GM12878 (cell line): ENCODE measurements around the gene ZNF507.

ENCODE experiments used
- BACH1 ChIP-seq: fragments of 450-650 bp; IDR thresholded peaks from 2 replicates; pipeline ENCODE4 v1.6.1; 2017; ENCODE audit warnings: mild to moderate bottlenecking, borderline replicate concordance
- EZH2 ChIP-seq: IDR thresholded peaks from 2 replicates; pipeline ENCODE4 v1.6.1; 2012; ENCODE audit warnings: low read depth, mild to moderate bottlenecking, control low read depth, inconsistent platforms, low read length, borderline replicate concordance; ENCODE audit not compliant: control insufficient read depth
- HCFC1 ChIP-seq: fragments of 150-350 bp; IDR thresholded peaks from 2 replicates; pipeline ENCODE4 v1.6.1; 2014; ENCODE audit warnings: low read length
- HDAC2 ChIP-seq: fragments of 200-600 bp; sonication (generic); IDR thresholded peaks from 2 replicates; pipeline ENCODE4 v1.6.1; 2017
- IKZF2 ChIP-seq, 2 experiments: fragments of 450-650 bp; IDR thresholded peaks; 2 replicates each; pipeline ENCODE4 v1.6.1; 2017; ENCODE audit warnings: mild to moderate bottlenecking in 2 of 2, moderate library complexity in 2 of 2
- POLR2AphosphoS5 ChIP-seq: IDR thresholded peaks from 2 replicates; pipeline ENCODE4 v1.6.1; 2011; ENCODE audit warnings: mild to moderate bottlenecking, low read length, inconsistent platforms
- RAD21 ChIP-seq: IDR thresholded peaks from 2 replicates; pipeline ENCODE4 v1.6.1; 2011; ENCODE audit warnings: mild to moderate bottlenecking, low read depth, low read length, moderate library complexity; ENCODE audit not compliant: insufficient read depth
- SMARCA5 ChIP-seq: fragments of 450-650 bp; IDR thresholded peaks from 2 replicates; pipeline ENCODE4 v1.6.1; 2017; ENCODE audit warnings: mild to moderate bottlenecking
- SMC3 ChIP-seq: IDR thresholded peaks from 2 replicates; pipeline ENCODE4 v1.6.1; 2011; ENCODE audit warnings: low read length, improper control_type of control experiment, borderline replicate concordance
- TF ChIP-seq, protein P1 (sequence below), 3 experiments: IDR thresholded peaks in 2 of 3; conservative IDR thresholded peaks in 1 of 3; 2 replicates each; pipeline ENCODE4 v1.5.1; 2011; ENCODE audit warnings: low read depth in 3 of 3, low read length in 3 of 3, mild to moderate bottlenecking in 3 of 3, control low read depth in 2 of 3, moderate library complexity in 2 of 3, inconsistent platforms in 1 of 3, mixed read lengths in 1 of 3; ENCODE audit not compliant: control insufficient read depth in 2 of 3, insufficient read depth in 1 of 3; ENCODE audit errors: extremely low read depth in 1 of 3
- TF ChIP-seq, protein P2 (sequence below): IDR thresholded peaks from 2 replicates; pipeline ENCODE4 v1.6.1; 2011; ENCODE audit warnings: low read depth, mild to moderate bottlenecking, low read length, moderate library complexity, borderline replicate concordance; ENCODE audit errors: extremely low read depth
- TF ChIP-seq, protein P3 (sequence below): fragments of 450-650 bp; IDR thresholded peaks from 2 replicates; pipeline ENCODE4 v1.6.1; 2014; ENCODE audit warnings: mild to moderate bottlenecking
- TF ChIP-seq, protein P4 (sequence below): IDR thresholded peaks from 2 replicates; pipeline ENCODE4 v1.6.1; 2012; ENCODE audit warnings: low read depth, low read length, improper control_type of control experiment

DNA sequence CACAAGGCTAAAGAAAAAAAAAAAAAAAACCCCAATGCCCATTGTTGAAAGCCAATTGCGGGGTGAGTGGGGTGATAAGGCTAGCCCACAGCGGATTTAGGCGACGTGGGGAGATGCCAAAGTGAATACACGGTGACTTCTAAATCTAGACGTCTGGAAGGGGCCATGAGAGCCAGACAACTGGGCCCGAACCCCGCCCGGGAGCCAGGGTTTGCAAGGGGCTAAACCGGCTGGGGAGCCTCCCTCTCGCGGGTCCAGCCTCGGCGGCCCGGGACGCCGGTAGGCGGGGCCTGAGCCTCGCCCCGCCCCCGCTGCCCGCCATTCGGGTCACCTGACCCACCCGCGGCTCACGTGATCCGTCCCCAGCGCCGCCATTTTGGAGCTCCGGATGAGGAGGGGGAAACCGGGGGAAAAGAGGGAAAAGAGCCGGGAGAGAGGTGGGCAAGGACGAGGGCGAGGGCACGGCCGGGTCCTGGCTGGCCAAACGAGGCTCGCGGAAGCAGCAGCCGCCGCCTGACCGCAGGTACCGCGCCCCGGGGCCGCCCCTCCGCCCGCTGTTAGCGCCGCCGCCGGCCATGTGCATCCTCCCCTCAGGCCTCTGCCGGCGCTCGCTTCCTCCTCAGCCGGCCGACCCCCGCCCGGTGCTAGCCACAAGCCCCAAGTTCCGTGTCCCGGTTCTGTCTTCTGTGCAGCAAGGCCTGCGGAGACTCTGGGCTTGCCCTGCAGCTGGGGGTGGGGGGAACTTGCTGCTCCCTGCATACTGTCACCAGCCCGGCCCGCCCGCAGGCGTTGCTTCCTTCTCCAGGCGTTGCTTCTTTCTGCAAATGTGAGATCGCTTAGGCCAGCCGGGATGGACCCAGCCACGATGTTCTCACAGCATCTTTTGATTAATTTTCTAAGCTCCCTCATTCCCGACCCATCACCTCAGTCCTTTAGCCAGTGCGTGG lies at the start of gene ZNF507:
- no peak for TF ChIP-seq IKZF2 (IDR thresholded peaks at IDR 0.05)
- TF ChIP-seq, protein P1, sequence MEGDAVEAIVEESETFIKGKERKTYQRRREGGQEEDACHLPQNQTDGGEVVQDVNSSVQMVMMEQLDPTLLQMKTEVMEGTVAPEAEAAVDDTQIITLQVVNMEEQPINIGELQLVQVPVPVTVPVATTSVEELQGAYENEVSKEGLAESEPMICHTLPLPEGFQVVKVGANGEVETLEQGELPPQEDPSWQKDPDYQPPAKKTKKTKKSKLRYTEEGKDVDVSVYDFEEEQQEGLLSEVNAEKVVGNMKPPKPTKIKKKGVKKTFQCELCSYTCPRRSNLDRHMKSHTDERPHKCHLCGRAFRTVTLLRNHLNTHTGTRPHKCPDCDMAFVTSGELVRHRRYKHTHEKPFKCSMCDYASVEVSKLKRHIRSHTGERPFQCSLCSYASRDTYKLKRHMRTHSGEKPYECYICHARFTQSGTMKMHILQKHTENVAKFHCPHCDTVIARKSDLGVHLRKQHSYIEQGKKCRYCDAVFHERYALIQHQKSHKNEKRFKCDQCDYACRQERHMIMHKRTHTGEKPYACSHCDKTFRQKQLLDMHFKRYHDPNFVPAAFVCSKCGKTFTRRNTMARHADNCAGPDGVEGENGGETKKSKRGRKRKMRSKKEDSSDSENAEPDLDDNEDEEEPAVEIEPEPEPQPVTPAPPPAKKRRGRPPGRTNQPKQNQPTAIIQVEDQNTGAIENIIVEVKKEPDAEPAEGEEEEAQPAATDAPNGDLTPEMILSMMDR (IDR thresholded peaks at IDR 0.05 in 2 of 3, conservative IDR thresholded peaks at IDR 0.05 in 1 of 3; ENCODE audit: control insufficient read depth in 2 of 3, extremely low read depth in 1 of 3, insufficient read depth in 1 of 3, low read depth in 3 of 3, low read length in 3 of 3): 0 out of 6 replicates have a peak, but pooled peaks of 1 of the 3 experiments have one; percentile 6
- TF ChIP-seq SMARCA5: no peak
- TF ChIP-seq RAD21: no peak
- no peak for TF ChIP-seq EZH2
- peak; percentile 56 for TF ChIP-seq HCFC1
- TF ChIP-seq, protein P2, sequence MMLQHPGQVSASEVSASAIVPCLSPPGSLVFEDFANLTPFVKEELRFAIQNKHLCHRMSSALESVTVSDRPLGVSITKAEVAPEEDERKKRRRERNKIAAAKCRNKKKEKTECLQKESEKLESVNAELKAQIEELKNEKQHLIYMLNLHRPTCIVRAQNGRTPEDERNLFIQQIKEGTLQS: peak; percentile 96
- no peak for TF ChIP-seq SMC3
- TF ChIP-seq, protein P3, sequence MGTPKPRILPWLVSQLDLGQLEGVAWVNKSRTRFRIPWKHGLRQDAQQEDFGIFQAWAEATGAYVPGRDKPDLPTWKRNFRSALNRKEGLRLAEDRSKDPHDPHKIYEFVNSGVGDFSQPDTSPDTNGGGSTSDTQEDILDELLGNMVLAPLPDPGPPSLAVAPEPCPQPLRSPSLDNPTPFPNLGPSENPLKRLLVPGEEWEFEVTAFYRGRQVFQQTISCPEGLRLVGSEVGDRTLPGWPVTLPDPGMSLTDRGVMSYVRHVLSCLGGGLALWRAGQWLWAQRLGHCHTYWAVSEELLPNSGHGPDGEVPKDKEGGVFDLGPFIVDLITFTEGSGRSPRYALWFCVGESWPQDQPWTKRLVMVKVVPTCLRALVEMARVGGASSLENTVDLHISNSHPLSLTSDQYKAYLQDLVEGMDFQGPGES: no peak
- no peak for TF ChIP-seq HDAC2
- peak; percentile 46; the same call in 1 of the 2 replicates for TF ChIP-seq POLR2AphosphoS5
- no peak for TF ChIP-seq BACH1
- TF ChIP-seq, protein P4, sequence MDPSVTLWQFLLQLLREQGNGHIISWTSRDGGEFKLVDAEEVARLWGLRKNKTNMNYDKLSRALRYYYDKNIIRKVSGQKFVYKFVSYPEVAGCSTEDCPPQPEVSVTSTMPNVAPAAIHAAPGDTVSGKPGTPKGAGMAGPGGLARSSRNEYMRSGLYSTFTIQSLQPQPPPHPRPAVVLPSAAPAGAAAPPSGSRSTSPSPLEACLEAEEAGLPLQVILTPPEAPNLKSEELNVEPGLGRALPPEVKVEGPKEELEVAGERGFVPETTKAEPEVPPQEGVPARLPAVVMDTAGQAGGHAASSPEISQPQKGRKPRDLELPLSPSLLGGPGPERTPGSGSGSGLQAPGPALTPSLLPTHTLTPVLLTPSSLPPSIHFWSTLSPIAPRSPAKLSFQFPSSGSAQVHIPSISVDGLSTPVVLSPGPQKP: no peak; the same call in 1 of the 2 replicates
